Measurements from ENCODE around the gene STRBP. TPM values are rescaled to one million over a fixed set of nuclear protein-coding genes. Genes with fewer than 3 reads are reported as not detected.
"Not testable (repeated sequence)": the region's sequence is repeated elsewhere in the genome, so short reads cannot be mapped to it uniquely, and the experiment has no call there.

Gene STRBP
- total and polyA plus RNA-seq, 9 of the 15 experiments (the other 6 are each of a cell fraction or from before 2014, with no cell fraction given): 27.7 to 84.0 (median 70.2) TPM

GRCh38 chr9:123200469-123200868 lies 67.9 kb downstream of the STRBP start:
- H4K20me1 ChIP-seq (replicated peaks; ENCODE audit: control insufficient read depth, insufficient read depth, low read length); FAIRE-seq; intact Hi-C loops (cut with micrococcal nuclease); H2AFZ ChIP-seq (ENCODE audit: low read depth, low read length); H3K4me2 ChIP-seq (ENCODE audit: insufficient read depth, low read length); H3K79me2 ChIP-seq (ENCODE audit: control insufficient read depth, insufficient read depth, low read length); H3K27ac ChIP-seq (ENCODE audit: extremely low read depth, low read depth, low read length); in situ Hi-C loops (cut with MboI); H3K9ac ChIP-seq (ENCODE audit: insufficient read depth in 1 of 2, low read depth in 2 of 2, low read length in 2 of 2); CTCF ChIA-PET (ENCODE audit: low intra/inter-chr PET ratio); H3K27me3 ChIP-seq (ENCODE audit: control insufficient read depth in 2 of 2, insufficient read depth in 2 of 2, low read length in 2 of 2); H3K36me3 ChIP-seq (ENCODE audit: control insufficient read depth, insufficient read depth, low read length); H3K4me3 ChIP-seq; DNase-seq (ENCODE audit: extremely low read depth in 1 of 4, low spot score in 3 of 4); H3K4me1 ChIP-seq (replicated peaks in 1 of 2; ENCODE audit: control insufficient read depth in 2 of 2, insufficient read depth in 2 of 2, low read length in 2 of 2); H3K9me3 ChIP-seq (replicated peaks; ENCODE audit: control insufficient read depth, insufficient read depth, low read depth, low read length); BruUV-seq (replicated peaks); ATAC-seq; H3K9me1 ChIP-seq (ENCODE audit: control insufficient read depth, insufficient read depth, low read length): not testable (repeated sequence)
- peak; percentile 96 for TF ChIP-seq ZBTB33 (CRISPR knock-in tag; IDR thresholded peaks at IDR 0.05)
- POLR2A ChIA-PET: interaction anchor here (0.5 kb wide), 1 partner anchor 251 kb away, joined by 3 read pairs; no protein-coding TSS in a partner anchor
- 90% methylated on average over 8 of the region's 13 CpGs for WGBS (ENCODE audit: insufficient coverage, low coverage, missing lambda C conversion rate)

- no peaks in the 10 kb centered on the region for H3K27me3 ChIP-seq (ENCODE audit: control insufficient read depth in 2 of 2, insufficient read depth in 2 of 2, low read length in 2 of 2)
- in situ Hi-C loops (cut with MboI): no loop called here
- WGBS (ENCODE audit: insufficient coverage, low coverage, missing lambda C conversion rate): 93% methylated on average over 1 of the region's 1 CpG
- no peak for FAIRE-seq
- DNase-seq (ENCODE audit: extremely low read depth in 1 of 4, low spot score in 3 of 4): no peak
- no peaks in the 10 kb centered on the region for H3K9me1 ChIP-seq (ENCODE audit: control insufficient read depth, insufficient read depth, low read length)
- no peaks in the 10 kb centered on the region for H4K20me1 ChIP-seq (replicated peaks; ENCODE audit: control insufficient read depth, insufficient read depth, low read length)
- CTCF ChIA-PET (ENCODE audit: low intra/inter-chr PET ratio): no interaction called here
- no peaks in the 10 kb centered on the region for H3K9me3 ChIP-seq (replicated peaks; ENCODE audit: control insufficient read depth, insufficient read depth, low read depth, low read length)
- H3K79me2 ChIP-seq (ENCODE audit: control insufficient read depth, insufficient read depth, low read length): peaks cover 31% of the 10 kb centered on the region
- peaks cover 0 to 3% of the 10 kb centered on the region in 2 experiments; a peak in 2 of 5 replicates for H3K4me1 ChIP-seq (replicated peaks in 1 of 2; ENCODE audit: control insufficient read depth in 2 of 2, insufficient read depth in 2 of 2, low read length in 2 of 2)
- H3K27ac ChIP-seq (ENCODE audit: extremely low read depth, low read depth, low read length): no peak overlapping the region
- POLR2A ChIA-PET: no interaction called here
- no peak for ATAC-seq
- H3K36me3 ChIP-seq (ENCODE audit: control insufficient read depth, insufficient read depth, low read length): no peaks in the 10 kb centered on the region
- no peak overlapping the region for H3K4me3 ChIP-seq
- intact Hi-C loops (cut with micrococcal nuclease): no loop called here
- H3K9ac ChIP-seq (ENCODE audit: insufficient read depth in 1 of 2, low read depth in 2 of 2, low read length in 2 of 2): no peak overlapping the region
- BruUV-seq (replicated peaks): no TSS peak
- H2AFZ ChIP-seq (ENCODE audit: low read depth, low read length): no peak overlapping the region
- H3K4me2 ChIP-seq (ENCODE audit: insufficient read depth, low read length): no peak overlapping the region
- TF ChIP-seq ZNF583 (CRISPR knock-in tag; IDR thresholded peaks at IDR 0.05) (no peak), SMAD1 (IDR thresholded peaks at IDR 0.05; ENCODE audit: low read depth, low read length, partially characterized antibody) (no peak), PHB2 (IDR thresholded peaks at IDR 0.05; ENCODE audit: low read depth) (no peak), XRCC5 (IDR thresholded peaks at IDR 0.05; ENCODE audit: low read depth, low read length) (no peak), BHLHE40 (IDR thresholded peaks at IDR 0.05; ENCODE audit: low read length) (no peak), RBM39 (optimal IDR thresholded peaks at IDR 0.05; ENCODE audit: low read depth, low read length) (no peak), LCOR (CRISPR knock-in tag; IDR thresholded peaks at IDR 0.05) (no peak), ZC3H4 (CRISPR knock-in tag; IDR thresholded peaks at IDR 0.05; ENCODE audit: borderline replicate concordance) (no peak), FOXA3 (CRISPR knock-in tag; conservative IDR thresholded peaks at IDR 0.05 in 1 of 2, IDR thresholded peaks at IDR 0.05 in 1 of 2) (no peak)
- TF ChIP-seq, protein P1, sequence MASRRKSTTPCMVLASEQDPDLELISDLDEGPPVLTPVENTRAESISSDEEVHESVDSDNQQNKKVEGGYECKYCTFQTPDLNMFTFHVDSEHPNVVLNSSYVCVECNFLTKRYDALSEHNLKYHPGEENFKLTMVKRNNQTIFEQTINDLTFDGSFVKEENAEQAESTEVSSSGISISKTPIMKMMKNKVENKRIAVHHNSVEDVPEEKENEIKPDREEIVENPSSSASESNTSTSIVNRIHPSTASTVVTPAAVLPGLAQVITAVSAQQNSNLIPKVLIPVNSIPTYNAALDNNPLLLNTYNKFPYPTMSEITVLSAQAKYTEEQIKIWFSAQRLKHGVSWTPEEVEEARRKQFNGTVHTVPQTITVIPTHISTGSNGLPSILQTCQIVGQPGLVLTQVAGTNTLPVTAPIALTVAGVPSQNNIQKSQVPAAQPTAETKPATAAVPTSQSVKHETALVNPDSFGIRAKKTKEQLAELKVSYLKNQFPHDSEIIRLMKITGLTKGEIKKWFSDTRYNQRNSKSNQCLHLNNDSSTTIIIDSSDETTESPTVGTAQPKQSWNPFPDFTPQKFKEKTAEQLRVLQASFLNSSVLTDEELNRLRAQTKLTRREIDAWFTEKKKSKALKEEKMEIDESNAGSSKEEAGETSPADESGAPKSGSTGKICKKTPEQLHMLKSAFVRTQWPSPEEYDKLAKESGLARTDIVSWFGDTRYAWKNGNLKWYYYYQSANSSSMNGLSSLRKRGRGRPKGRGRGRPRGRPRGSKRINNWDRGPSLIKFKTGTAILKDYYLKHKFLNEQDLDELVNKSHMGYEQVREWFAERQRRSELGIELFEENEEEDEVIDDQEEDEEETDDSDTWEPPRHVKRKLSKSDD (conservative IDR thresholded peaks at IDR 0.05; ENCODE audit: low read length): no peak
- TF ChIP-seq, protein P2, sequence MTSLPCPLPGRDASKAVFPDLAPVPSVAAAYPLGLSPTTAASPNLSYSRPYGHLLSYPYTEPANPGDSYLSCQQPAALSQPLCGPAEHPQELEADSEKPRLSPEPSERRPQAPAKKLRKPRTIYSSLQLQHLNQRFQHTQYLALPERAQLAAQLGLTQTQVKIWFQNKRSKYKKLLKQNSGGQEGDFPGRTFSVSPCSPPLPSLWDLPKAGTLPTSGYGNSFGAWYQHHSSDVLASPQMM (CRISPR knock-in tag; IDR thresholded peaks at IDR 0.05): no peak
Measured at GRCh38 chr9:123196124-123196523, 72.3 kb downstream of the STRBP start.

Data from K562 (cell line).